GM18505 (cell line): ENCODE measurements around the gene SPSB4.

Experiments
- ATAC-seq: cut with Tn5 transposase; IDR thresholded peaks from one replicate; pipeline ENCODE4 v1.9.1; 2021; ENCODE audit not compliant: unreplicated experiment
- POLR2A ChIP-seq: IDR thresholded peaks from 4 replicates; pipeline ENCODE4 v1.6.1; 2011; ENCODE audit warnings: borderline replicate concordance; ENCODE audit not compliant: insufficient read depth, insufficient read length; ENCODE audit errors: extremely low read depth

Gene SPSB4

GRCh38 chr3:141147657-141148056 is 96.5 kb downstream of the SPSB4 start:
- ATAC-seq, result no peak
- no peak for TF ChIP-seq POLR2A

- ATAC-seq, result no peak
- TF ChIP-seq POLR2A, result no peak
These were observed 97.0 kb downstream of the SPSB4 start for GRCh38 chr3:141148169-141148568.

- TF ChIP-seq POLR2A, result no peak
These were observed 97.6 kb downstream of the SPSB4 start for GRCh38 chr3:141148770-141149169.

GRCh38 chr3:141150081-141150830 is 99.1 kb downstream of the SPSB4 start:
- no peak for ATAC-seq
- no peak for TF ChIP-seq POLR2A

More at GRCh38 chr3:141148770-141149169, 97.6 kb downstream of the SPSB4 start:
- ATAC-seq, result no peak

GRCh38 chr3:141150931-141151330 is 99.8 kb downstream of the SPSB4 start:
- no peak for TF ChIP-seq POLR2A
- ATAC-seq, result no peak

- ATAC-seq, result no peak
- no peak for TF ChIP-seq POLR2A
These were observed 100.3 kb downstream of the SPSB4 start for GRCh38 chr3:141151439-141151838.

GRCh38 chr3:141152130-141152529 is 101.0 kb downstream of the SPSB4 start:
- TF ChIP-seq POLR2A, result no peak

GRCh38 chr3:141152801-141153678 is 101.9 kb downstream of the SPSB4 start:
- ATAC-seq, result no peak
- no peak for TF ChIP-seq POLR2A

More at GRCh38 chr3:141152130-141152529, 101.0 kb downstream of the SPSB4 start:
- no peak for ATAC-seq

GRCh38 chr3:141153679-141153966 is 102.5 kb downstream of the SPSB4 start:
- no peak for ATAC-seq
- TF ChIP-seq POLR2A, result no peak

- no peak for ATAC-seq
- no peak for TF ChIP-seq POLR2A
These were observed 113.7 kb downstream of the SPSB4 start for GRCh38 chr3:141164852-141165251.

- TF ChIP-seq POLR2A, result no peak
- no peak for ATAC-seq
These were observed 116.5 kb downstream of the SPSB4 start for GRCh38 chr3:141167681-141168080.

- no peak for TF ChIP-seq POLR2A
- no peak for ATAC-seq
These were observed 119.6 kb downstream of the SPSB4 start for GRCh38 chr3:141170678-141171295.

GRCh38 chr3:141174674-141175073 is 123.5 kb downstream of the SPSB4 start:
- TF ChIP-seq POLR2A, result no peak
- no peak for ATAC-seq
